Measurements from ENCODE around the gene MRPS9. TPM values are rescaled to one million over a fixed set of nuclear protein-coding genes. Genes with fewer than 3 reads are reported as not detected.

MRPS9 gene
- total RNA-seq, 1 experiment from 2014 or later = 49.7 TPM

DNA sequence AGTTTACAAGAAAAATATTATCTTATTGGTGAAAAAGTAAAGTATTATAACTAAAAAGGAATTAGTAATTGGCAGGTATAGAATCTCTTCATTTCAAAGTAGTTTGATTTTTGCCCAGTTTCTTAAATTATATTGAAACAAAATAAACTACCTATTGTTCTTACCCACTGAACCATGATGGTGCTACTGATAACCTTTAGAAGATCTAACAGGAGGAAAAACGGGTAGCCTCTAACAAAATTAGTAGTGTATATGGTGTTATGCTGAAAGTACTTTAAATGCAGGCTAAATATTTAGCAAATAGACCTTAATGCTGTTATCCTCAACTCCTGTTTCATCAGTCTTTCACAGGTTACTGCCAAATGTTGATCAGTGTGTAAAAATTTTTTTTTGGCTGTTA is 19.1 kb downstream of the MRPS9 start:
- POLR2A ChIA-PET = no interaction called here
- no peak for ATAC-seq
- RAD21 ChIA-PET (ENCODE audit: low non-redundant PET in 1 of 2, low total read pairs in 2 of 2, uncharacterized antibody in 2 of 2, unreplicated experiment in 2 of 2) = no interaction called here

DNA sequence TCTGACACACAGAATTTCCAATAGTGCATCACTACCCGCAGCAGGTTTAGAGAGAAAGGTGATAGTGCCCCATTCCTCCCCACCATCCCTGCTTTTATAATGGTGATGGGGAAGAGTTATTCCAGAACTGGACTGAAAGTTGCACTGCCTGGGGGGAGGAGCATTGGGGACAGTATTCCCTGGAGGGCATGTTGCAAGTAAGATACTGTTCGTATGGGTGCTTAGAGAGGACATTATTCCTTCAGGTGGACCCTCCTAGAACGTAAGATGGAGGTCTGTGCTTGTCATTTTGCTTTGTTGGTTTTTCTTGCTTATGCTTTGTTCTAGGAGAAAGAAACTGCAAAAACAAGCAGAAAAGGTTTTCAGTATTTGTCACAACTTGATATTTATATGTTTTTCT is 23.7 kb downstream of the MRPS9 start:
- no peaks in the 10 kb centered on the region for H3K27me3 ChIP-seq (ENCODE audit: insufficient read depth, low read length)
- no peaks in the 10 kb centered on the region for H3K36me3 ChIP-seq (ENCODE audit: control insufficient read depth in 1 of 2, insufficient read depth in 2 of 2, low read length in 2 of 2)
- H3K9me2 ChIP-seq (ENCODE audit: insufficient read depth) = no peaks in the 10 kb centered on the region
- POLR2A ChIA-PET = no interaction called here
- no peak overlapping the region for H3K9ac ChIP-seq (ENCODE audit: low read length)
- no TSS peak for BruUV-seq (replicated peaks)
- no peak overlapping the region for H3K4me2 ChIP-seq (ENCODE audit: low read length)
- H2AFZ ChIP-seq (ENCODE audit: low read depth, low read length, poor library complexity, severe bottlenecking) = no peak overlapping the region
- no peaks in the 10 kb centered on the region for H3K4me1 ChIP-seq (ENCODE audit: control insufficient read depth in 1 of 2, insufficient read depth in 2 of 2, low read length in 2 of 2)
- H3K27ac ChIP-seq (ENCODE audit: low read depth, low read length) = no peak overlapping the region
- RAD21 ChIA-PET (ENCODE audit: low non-redundant PET in 1 of 2, low total read pairs in 2 of 2, uncharacterized antibody in 2 of 2, unreplicated experiment in 2 of 2) = no interaction called here
- CTCF ChIA-PET = no interaction called here
- DNase-seq (ENCODE audit: low read depth, low spot score) = no peak
- intact Hi-C loops (cut with micrococcal nuclease) = no loop called here
- no peak overlapping the region for H3K4me3 ChIP-seq (replicated peaks in 1 of 2; ENCODE audit: low read depth in 1 of 2, low read length in 2 of 2)
- no peaks in the 10 kb centered on the region; the same call in 1 of the 2 replicates for H4K20me1 ChIP-seq (ENCODE audit: insufficient read depth)
- no peaks in the 10 kb centered on the region for H3K9me3 ChIP-seq (ENCODE audit: control insufficient read depth in 1 of 2, insufficient read depth in 1 of 2, low read depth in 1 of 2, low read length in 2 of 2)
- peaks cover 29% of the 10 kb centered on the region for H3K79me2 ChIP-seq (ENCODE audit: insufficient read depth, low read length)
- no peak for ATAC-seq
- no peak for TF ChIP-seq CBX3 (IDR thresholded peaks at IDR 0.05; ENCODE audit: low read depth)
- no peak for TF ChIP-seq EGR1 (IDR thresholded peaks at IDR 0.05; ENCODE audit: low read depth)
- no peak for TF ChIP-seq TCF7L2 (IDR thresholded peaks at IDR 0.05; ENCODE audit: borderline replicate concordance, extremely low read depth, insufficient read depth, insufficient read length)
- no peak for TF ChIP-seq SRF (IDR thresholded peaks at IDR 0.05; ENCODE audit: low read depth)
- TF ChIP-seq SP1 (IDR thresholded peaks at IDR 0.05; ENCODE audit: low read depth) = no peak
- TF ChIP-seq, protein P1, sequence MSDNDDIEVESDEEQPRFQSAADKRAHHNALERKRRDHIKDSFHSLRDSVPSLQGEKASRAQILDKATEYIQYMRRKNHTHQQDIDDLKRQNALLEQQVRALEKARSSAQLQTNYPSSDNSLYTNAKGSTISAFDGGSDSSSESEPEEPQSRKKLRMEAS (IDR thresholded peaks at IDR 0.05) = no peak
- TF ChIP-seq JUND (IDR thresholded peaks at IDR 0.05) = no peak
- TF ChIP-seq, protein P2, sequence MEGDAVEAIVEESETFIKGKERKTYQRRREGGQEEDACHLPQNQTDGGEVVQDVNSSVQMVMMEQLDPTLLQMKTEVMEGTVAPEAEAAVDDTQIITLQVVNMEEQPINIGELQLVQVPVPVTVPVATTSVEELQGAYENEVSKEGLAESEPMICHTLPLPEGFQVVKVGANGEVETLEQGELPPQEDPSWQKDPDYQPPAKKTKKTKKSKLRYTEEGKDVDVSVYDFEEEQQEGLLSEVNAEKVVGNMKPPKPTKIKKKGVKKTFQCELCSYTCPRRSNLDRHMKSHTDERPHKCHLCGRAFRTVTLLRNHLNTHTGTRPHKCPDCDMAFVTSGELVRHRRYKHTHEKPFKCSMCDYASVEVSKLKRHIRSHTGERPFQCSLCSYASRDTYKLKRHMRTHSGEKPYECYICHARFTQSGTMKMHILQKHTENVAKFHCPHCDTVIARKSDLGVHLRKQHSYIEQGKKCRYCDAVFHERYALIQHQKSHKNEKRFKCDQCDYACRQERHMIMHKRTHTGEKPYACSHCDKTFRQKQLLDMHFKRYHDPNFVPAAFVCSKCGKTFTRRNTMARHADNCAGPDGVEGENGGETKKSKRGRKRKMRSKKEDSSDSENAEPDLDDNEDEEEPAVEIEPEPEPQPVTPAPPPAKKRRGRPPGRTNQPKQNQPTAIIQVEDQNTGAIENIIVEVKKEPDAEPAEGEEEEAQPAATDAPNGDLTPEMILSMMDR (IDR thresholded peaks at IDR 0.05 in 2 of 3, conservative IDR thresholded peaks at IDR 0.05 in 1 of 3; ENCODE audit: borderline replicate concordance in 1 of 3, insufficient read depth in 1 of 3, low read depth in 2 of 3, low read length in 2 of 3) = no peak
- TF ChIP-seq YY1 (IDR thresholded peaks at IDR 0.05; ENCODE audit: extremely low read depth, insufficient replicate concordance, low read depth, low read length) = no peak
- TF ChIP-seq ZNF274 (IDR thresholded peaks at IDR 0.05; ENCODE audit: low read depth, low read length) = no peak
- no peak for TF ChIP-seq FOSL1 (IDR thresholded peaks at IDR 0.05; ENCODE audit: low read depth)
- TF ChIP-seq ZFX (IDR thresholded peaks at IDR 0.05) = no peak

More for the DNA sequence above, 19.1 kb downstream of the MRPS9 start:
- intact Hi-C loops (cut with micrococcal nuclease) = no loop called here
- BruUV-seq (replicated peaks) = no TSS peak
- Histone ChIP-seq H3K4me1 (ENCODE audit: control insufficient read depth in 1 of 2, insufficient read depth in 2 of 2, low read length in 2 of 2) (peaks cover 0 to 7% of the 10 kb centered on the region in 2 experiments; a peak in 1 of 4 replicates), H3K79me2 (ENCODE audit: insufficient read depth, low read length) (peaks cover 61% of the 10 kb centered on the region), H3K9me3 (ENCODE audit: control insufficient read depth in 1 of 2, insufficient read depth in 1 of 2, low read depth in 1 of 2, low read length in 2 of 2) (no peaks in the 10 kb centered on the region), H2AFZ (ENCODE audit: low read depth, low read length, poor library complexity, severe bottlenecking) (no peak overlapping the region), H4K20me1 (ENCODE audit: insufficient read depth) (no peaks in the 10 kb centered on the region; the same call in 1 of the 2 replicates), H3K27ac (ENCODE audit: low read depth, low read length) (no peak overlapping the region), H3K4me2 (ENCODE audit: low read length) (no peak overlapping the region), H3K9me2 (ENCODE audit: insufficient read depth) (no peaks in the 10 kb centered on the region), H3K27me3 (ENCODE audit: insufficient read depth, low read length) (no peaks in the 10 kb centered on the region), H3K4me3 (replicated peaks in 1 of 2; ENCODE audit: low read depth in 1 of 2, low read length in 2 of 2) (no peak overlapping the region), H3K9ac (ENCODE audit: low read length) (no peak overlapping the region), H3K36me3 (ENCODE audit: control insufficient read depth in 1 of 2, insufficient read depth in 2 of 2, low read length in 2 of 2) (no peaks in the 10 kb centered on the region)
- no peak for TF ChIP-seq POLR2AphosphoS5 (IDR thresholded peaks at IDR 0.05; ENCODE audit: low read depth, low read length)
- no peak for TF ChIP-seq ZFX (IDR thresholded peaks at IDR 0.05)
- TF ChIP-seq EZH2phosphoT487 (IDR thresholded peaks at IDR 0.05; ENCODE audit: borderline replicate concordance) = no peak
- TF ChIP-seq RAD21 (IDR thresholded peaks at IDR 0.05; ENCODE audit: low read depth) = no peak
- TF ChIP-seq CEBPB (IDR thresholded peaks at IDR 0.05; ENCODE audit: low read depth) = no peak
- TF ChIP-seq ZBTB33 (IDR thresholded peaks at IDR 0.05; ENCODE audit: extremely low read depth, insufficient replicate concordance, low read length) = no peak
- no peak for TF ChIP-seq POLR2A (IDR thresholded peaks at IDR 0.05; ENCODE audit: borderline replicate concordance, extremely low read depth, insufficient read depth, insufficient read length)
- no peak for TF ChIP-seq ZNF274 (IDR thresholded peaks at IDR 0.05; ENCODE audit: low read depth, low read length)
- CTCF ChIA-PET = no interaction called here
- DNase-seq (ENCODE audit: low read depth, low spot score) = no peak
